ENCODE measurements around the gene RIT2. TPM values are rescaled to one million over a fixed set of nuclear protein-coding genes. Genes with fewer than 3 reads are reported as not detected.

Gene RIT2
- total RNA-seq, 1 experiment from 2014 or later, result 1.5 TPM

- no peak for TF ChIP-seq ZBTB21 (CRISPR knock-in tag; IDR thresholded peaks at IDR 0.05; ENCODE audit: borderline replicate concordance)
- no peak for TF ChIP-seq ZNF263 (CRISPR knock-in tag; IDR thresholded peaks at IDR 0.05; ENCODE audit: low read depth)
- no peak for TF ChIP-seq ZMAT4 (CRISPR knock-in tag; IDR thresholded peaks at IDR 0.05)
- TF ChIP-seq ARID4B (CRISPR knock-in tag; IDR thresholded peaks at IDR 0.05; ENCODE audit: borderline replicate concordance), result no peak
- TF ChIP-seq PRDM15 (CRISPR knock-in tag; IDR thresholded peaks at IDR 0.05), result no peak
- TF ChIP-seq TEAD4 (CRISPR knock-in tag; IDR thresholded peaks at IDR 0.05), result no peak
- TF ChIP-seq ERG (CRISPR knock-in tag; IDR thresholded peaks at IDR 0.05), result no peak
- no peak for TF ChIP-seq FOXK1 (CRISPR knock-in tag; IDR thresholded peaks at IDR 0.05)
- no peak for TF ChIP-seq JUN (CRISPR knock-in tag; IDR thresholded peaks at IDR 0.05)
- TF ChIP-seq MAX (CRISPR knock-in tag; IDR thresholded peaks at IDR 0.05), result no peak
- TF ChIP-seq GABPB1 (CRISPR knock-in tag; IDR thresholded peaks at IDR 0.05), result no peak
- no peak for TF ChIP-seq FOXP1 (CRISPR knock-in tag; IDR thresholded peaks at IDR 0.05; ENCODE audit: borderline replicate concordance)
- no peak for TF ChIP-seq CREB1 (CRISPR knock-in tag; IDR thresholded peaks at IDR 0.05)
- TF ChIP-seq OVOL2 (CRISPR knock-in tag; IDR thresholded peaks at IDR 0.05; ENCODE audit: borderline replicate concordance), result no peak
- no peak for TF ChIP-seq ZNF671 (CRISPR knock-in tag; IDR thresholded peaks at IDR 0.05)
- no peak for TF ChIP-seq MYBL2 (CRISPR knock-in tag; IDR thresholded peaks at IDR 0.05)
- no peak for TF ChIP-seq E2F5 (CRISPR knock-in tag; IDR thresholded peaks at IDR 0.05)
- no peak for TF ChIP-seq NFATC4 (CRISPR knock-in tag; IDR thresholded peaks at IDR 0.05)
- DNase-seq (ENCODE audit: low spot score) (no peak), ATAC-seq (no peak)
- H3K4me3 Mint-ChIP-seq, result no peak overlapping the region
- H3K27ac Mint-ChIP-seq, result no peak overlapping the region
- H3K4me1 Mint-ChIP-seq, result peaks cover 54% of the 10 kb centered on the region
- CTCF ChIA-PET, result interaction anchor here (0.6 to 1.9 kb wide), 2 partner anchors 65 to 182 kb away, joined by 3 to 7 read pairs; no protein-coding TSS in a partner anchor
- POLR2A ChIA-PET, result interaction anchor here (0.5 kb wide), 1 partner anchor 158 kb away, joined by 5 read pairs; no protein-coding TSS in a partner anchor
- no peaks in the 10 kb centered on the region for H3K27me3 Mint-ChIP-seq (ENCODE audit: low read depth)
- H3K9me3 Mint-ChIP-seq, result 0 out of 2 replicates have a peak, but pooled peaks cover 4% of the 10 kb centered on the region
- H3K36me3 Mint-ChIP-seq, result no peaks in the 10 kb centered on the region
Observed at GRCh38 chr18:42778445-42779042, 336.9 kb downstream of the RIT2 start.

All from WTC11 (cell line).